HG03039 (cell line): ENCODE data around the gene MCRIP2.

Experiments
- ATAC-seq: cut with Tn5 transposase; IDR thresholded peaks from one replicate; pipeline ENCODE4 v1.9.1; 2021; ENCODE audit warnings: mild to moderate bottlenecking, moderate library complexity; ENCODE audit not compliant: unreplicated experiment

Gene MCRIP2

GRCh38 chr16:616733-617586 is 24.7 kb upstream of the MCRIP2 start:
- ATAC-seq: no peak

GRCh38 chr16:617855-618254 is 23.8 kb upstream of the MCRIP2 start:
- ATAC-seq: no peak

- no peak for ATAC-seq
Observed at GRCh38 chr16:619476-620100, 22.0 kb upstream of the MCRIP2 start.

GRCh38 chr16:620700-621525 is 20.7 kb upstream of the MCRIP2 start:
- no peak for ATAC-seq

GRCh38 chr16:621526-622105 is 20.0 kb upstream of the MCRIP2 start:
- ATAC-seq: no peak

GRCh38 chr16:622920-623280 is 18.7 kb upstream of the MCRIP2 start:
- ATAC-seq: no peak

- ATAC-seq: no peak
Observed at GRCh38 chr16:624526-625070, 17.0 kb upstream of the MCRIP2 start.

- ATAC-seq: no peak
Observed at GRCh38 chr16:625117-625976, 16.3 kb upstream of the MCRIP2 start.

GRCh38 chr16:625977-626765 is 15.5 kb upstream of the MCRIP2 start:
- no peak for ATAC-seq

- no peak for ATAC-seq
Observed at GRCh38 chr16:626787-627453, 14.7 kb upstream of the MCRIP2 start.

GRCh38 chr16:627454-628239 is 14.0 kb upstream of the MCRIP2 start:
- ATAC-seq: no peak

GRCh38 chr16:628321-629061 is 13.1 kb upstream of the MCRIP2 start:
- no peak for ATAC-seq

GRCh38 chr16:629185-629832 is 12.3 kb upstream of the MCRIP2 start:
- ATAC-seq: no peak

GRCh38 chr16:629833-630248 is 11.8 kb upstream of the MCRIP2 start:
- no peak for ATAC-seq

GRCh38 chr16:630249-630814 is 11.3 kb upstream of the MCRIP2 start:
- no peak for ATAC-seq

GRCh38 chr16:630815-631405 is 10.7 kb upstream of the MCRIP2 start, which contains the start of gene WFIKKN1:
Gene WFIKKN1 (plus strand): TSS chr16:630985. CDS start chr16:631254, 269 bp downstream.
- no peak for ATAC-seq
